Osteoblast (primary cell): ENCODE results near the gene PGBD2. TPM values are rescaled to one million over a fixed set of nuclear protein-coding genes. Genes with fewer than 3 reads are reported as not detected.
A peak's percentile ranks its signal among the peaks of the same experiment; 100 is the strongest.
"Not testable (repeated sequence)": the region's sequence is repeated elsewhere in the genome, so short reads cannot be mapped to it uniquely, and the experiment has no call there.

Experiments used
- DNase-seq: peaks from one replicate; pipeline ENCODE4 v3.0.0; 2011; ENCODE audit warnings: low spot score, mixed read lengths; ENCODE audit not compliant: insufficient read length; ENCODE audit errors: missing footprints
- H2AFZ ChIP-seq: 2 replicates; pipeline ENCODE4 v1.6.0; 2011; ENCODE audit warnings: mild to moderate bottlenecking, low read length
- H3K27ac ChIP-seq: 2 replicates; pipeline ENCODE4 v1.5.1; 2011; ENCODE audit warnings: mild to moderate bottlenecking, low read depth, low read length, moderate library complexity
- H3K27me3 ChIP-seq: 2 replicates; pipeline ENCODE4 v1.6.0; 2012; ENCODE audit warnings: mild to moderate bottlenecking, control low read depth, inconsistent platforms, low read length, moderate library complexity; ENCODE audit not compliant: insufficient read depth
- H3K36me3 ChIP-seq: 2 replicates; pipeline ENCODE4 v1.5.1; 2011; ENCODE audit warnings: mild to moderate bottlenecking, low read length, control low read depth, moderate library complexity; ENCODE audit not compliant: insufficient read depth
- H3K4me1 ChIP-seq: 2 replicates; pipeline ENCODE4 v1.5.1; 2011; ENCODE audit warnings: mild to moderate bottlenecking, low read length, control low read depth, moderate library complexity; ENCODE audit not compliant: insufficient read depth
- H3K4me2 ChIP-seq: 2 replicates; pipeline ENCODE4 v1.6.0; 2011; ENCODE audit warnings: mild to moderate bottlenecking, low read length; ENCODE audit not compliant: insufficient read depth
- H3K4me3 ChIP-seq: fragments of 200-600 bp; sonication (generic); 3 replicates; pipeline ENCODE4 v1.5.1; 2012; ENCODE audit warnings: mild to moderate bottlenecking, low read length, inconsistent platforms; ENCODE audit not compliant: insufficient read depth
- H3K79me2 ChIP-seq: 2 replicates; pipeline ENCODE4 v1.6.0; 2012; ENCODE audit warnings: mild to moderate bottlenecking, low read length, control low read depth, inconsistent platforms; ENCODE audit not compliant: insufficient read depth
- H3K9me3 ChIP-seq: 2 replicates; pipeline ENCODE4 v1.5.1; 2011; ENCODE audit warnings: low read depth, low read length, control low read depth
- H4K20me1 ChIP-seq: 2 replicates; pipeline ENCODE4 v1.6.0; 2012; ENCODE audit warnings: mild to moderate bottlenecking, low read length, control low read depth; ENCODE audit not compliant: insufficient read depth
- total RNA-seq: library from RNA; depleted of rRNA; stranded (reverse); fragments of >200 nt; gene quantifications from 2 replicates; pipeline ENCODE4 v1.2.3, GENCODE V29; 2012
- TF ChIP-seq, protein P1 (sequence below): IDR thresholded peaks from 2 replicates; pipeline ENCODE4 v1.5.1; 2011; ENCODE audit warnings: mild to moderate bottlenecking, low read depth, low read length, moderate library complexity; ENCODE audit errors: extremely low read depth

PGBD2 gene
- total RNA-seq, 1 donor = 4.3 TPM

DNA sequence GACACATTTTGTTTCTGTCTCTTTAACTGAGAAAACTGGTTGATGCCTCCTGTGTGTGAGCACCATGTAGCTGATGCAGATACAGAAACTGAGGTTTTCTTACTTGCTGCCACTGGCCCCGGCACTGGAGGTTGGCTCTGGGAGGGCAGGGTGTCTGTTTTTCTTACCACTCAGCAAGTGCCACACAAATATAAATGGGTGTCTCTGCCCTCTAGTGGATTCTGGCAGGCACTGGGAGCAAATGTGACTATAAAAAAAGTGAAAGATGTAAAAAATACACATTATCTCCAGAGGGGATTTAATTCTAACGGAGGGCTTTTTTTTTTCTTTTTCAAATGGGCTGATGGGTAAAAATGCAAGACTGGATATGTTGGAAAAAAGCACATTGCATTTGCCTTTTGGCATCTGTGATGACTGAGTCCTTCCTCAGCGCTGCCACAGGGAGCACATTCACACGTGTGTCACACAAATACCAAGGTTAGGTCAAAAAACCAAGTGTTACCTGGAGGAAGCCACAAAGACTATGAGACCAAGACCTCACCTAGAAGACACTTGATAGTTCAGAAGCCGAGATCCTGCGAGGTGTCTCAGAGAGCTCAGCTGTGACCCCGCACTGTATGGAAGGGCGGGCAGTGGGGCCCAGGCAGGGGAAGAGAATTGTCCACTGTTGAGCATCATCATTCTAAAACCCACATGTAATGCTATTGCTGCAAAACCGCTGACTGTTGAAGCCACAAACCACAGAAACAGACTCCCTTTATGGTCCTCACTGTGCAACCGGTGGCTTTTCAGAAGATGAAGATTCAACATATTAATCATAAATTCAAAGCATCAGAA, 18.9 kb downstream of the PGBD2 start:
- Histone ChIP-seq H4K20me1 (no peaks in the 10 kb centered on the region), H3K4me1 (peaks cover 27% of the 10 kb centered on the region), H3K9me3 (no peaks in the 10 kb centered on the region), H2AFZ (peak overlapping the region; percentile 56), H3K36me3 (no peaks in the 10 kb centered on the region), H3K4me2 (peak overlapping the region; percentile 59), H3K79me2 (no peaks in the 10 kb centered on the region), H3K4me3 (peak overlapping the region; percentile 43), H3K27ac (peak overlapping the region; percentile 52), H3K27me3 (no peaks in the 10 kb centered on the region)
- TF ChIP-seq, protein P1, sequence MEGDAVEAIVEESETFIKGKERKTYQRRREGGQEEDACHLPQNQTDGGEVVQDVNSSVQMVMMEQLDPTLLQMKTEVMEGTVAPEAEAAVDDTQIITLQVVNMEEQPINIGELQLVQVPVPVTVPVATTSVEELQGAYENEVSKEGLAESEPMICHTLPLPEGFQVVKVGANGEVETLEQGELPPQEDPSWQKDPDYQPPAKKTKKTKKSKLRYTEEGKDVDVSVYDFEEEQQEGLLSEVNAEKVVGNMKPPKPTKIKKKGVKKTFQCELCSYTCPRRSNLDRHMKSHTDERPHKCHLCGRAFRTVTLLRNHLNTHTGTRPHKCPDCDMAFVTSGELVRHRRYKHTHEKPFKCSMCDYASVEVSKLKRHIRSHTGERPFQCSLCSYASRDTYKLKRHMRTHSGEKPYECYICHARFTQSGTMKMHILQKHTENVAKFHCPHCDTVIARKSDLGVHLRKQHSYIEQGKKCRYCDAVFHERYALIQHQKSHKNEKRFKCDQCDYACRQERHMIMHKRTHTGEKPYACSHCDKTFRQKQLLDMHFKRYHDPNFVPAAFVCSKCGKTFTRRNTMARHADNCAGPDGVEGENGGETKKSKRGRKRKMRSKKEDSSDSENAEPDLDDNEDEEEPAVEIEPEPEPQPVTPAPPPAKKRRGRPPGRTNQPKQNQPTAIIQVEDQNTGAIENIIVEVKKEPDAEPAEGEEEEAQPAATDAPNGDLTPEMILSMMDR = peak; percentile 74
- no peak for DNase-seq

DNA sequence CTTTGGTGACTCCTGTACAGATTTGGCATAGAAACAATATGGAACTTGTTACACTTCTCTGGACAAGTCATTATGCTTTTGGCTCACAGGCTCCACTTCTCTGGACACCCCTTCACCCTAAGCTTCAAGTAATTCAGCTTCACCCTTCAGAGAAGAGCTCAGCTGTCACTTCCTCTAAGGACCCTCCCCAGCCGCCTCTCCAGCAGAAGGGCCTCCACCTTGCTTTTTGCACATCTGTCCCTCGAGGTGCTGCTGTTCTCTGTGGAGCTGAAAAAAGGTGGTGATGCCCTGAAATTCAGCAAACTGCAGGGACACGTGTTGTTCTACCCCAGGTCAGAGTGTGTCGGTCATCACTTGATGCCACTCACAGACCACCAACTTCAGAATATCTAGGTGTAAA, 19.8 kb downstream of the PGBD2 start:
- DNase-seq, H2AFZ ChIP-seq, H3K9me3 ChIP-seq, H3K27me3 ChIP-seq, H4K20me1 ChIP-seq, H3K36me3 ChIP-seq, H3K79me2 ChIP-seq, H3K4me2 ChIP-seq, H3K4me3 ChIP-seq: not testable (repeated sequence)
- Histone ChIP-seq H3K4me1 (peaks cover 27% of the 10 kb centered on the region), H3K27ac (peak overlapping the region; percentile 44)

DNA sequence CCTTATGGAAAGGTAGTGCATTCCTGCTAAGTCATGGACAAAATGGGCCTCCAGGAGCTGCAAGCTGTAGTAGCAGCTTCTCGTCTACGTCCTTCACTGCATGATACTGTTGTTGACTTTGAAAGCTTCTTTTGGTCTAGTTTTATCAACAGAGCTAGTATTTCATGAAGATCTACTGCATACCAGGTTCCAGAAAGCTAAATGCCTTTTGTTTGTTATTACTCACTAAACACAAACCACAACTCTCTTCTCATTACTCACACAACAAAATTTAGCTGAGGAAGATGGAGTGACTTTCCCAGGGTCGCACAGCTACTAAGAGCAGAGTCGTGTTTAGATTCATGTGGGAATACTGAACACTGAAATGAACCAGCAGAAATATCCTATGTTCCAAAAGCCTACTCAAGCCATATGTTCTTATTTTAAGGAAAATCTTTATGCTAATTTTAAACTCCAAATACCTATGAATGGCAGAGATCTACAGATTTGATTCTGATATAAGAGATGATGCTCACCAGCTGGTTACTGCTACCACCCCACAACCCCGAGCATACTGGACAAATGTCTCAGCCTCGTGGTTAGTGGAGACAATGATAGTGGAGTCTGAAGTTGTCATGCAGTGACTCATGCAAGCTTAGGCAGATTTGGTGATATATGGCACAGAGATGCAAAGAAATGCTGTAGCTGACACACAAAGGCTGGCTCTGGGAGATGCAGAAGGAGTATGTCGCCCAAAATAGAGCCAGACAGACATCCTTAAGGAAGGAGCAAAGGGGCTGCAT, 20.6 kb downstream of the PGBD2 start:
- Histone ChIP-seq H3K4me1 (peaks cover 27% of the 10 kb centered on the region), H3K4me2 (peak overlapping the region; percentile 6), H3K4me3 (no peak overlapping the region), H2AFZ (no peak overlapping the region), H3K27ac (peak overlapping the region; percentile 36), H4K20me1 (no peaks in the 10 kb centered on the region), H3K36me3 (no peaks in the 10 kb centered on the region), H3K79me2 (no peaks in the 10 kb centered on the region), H3K27me3 (no peaks in the 10 kb centered on the region), H3K9me3 (no peaks in the 10 kb centered on the region)
- TF ChIP-seq, protein P1 = no peak
- no peak for DNase-seq

DNA sequence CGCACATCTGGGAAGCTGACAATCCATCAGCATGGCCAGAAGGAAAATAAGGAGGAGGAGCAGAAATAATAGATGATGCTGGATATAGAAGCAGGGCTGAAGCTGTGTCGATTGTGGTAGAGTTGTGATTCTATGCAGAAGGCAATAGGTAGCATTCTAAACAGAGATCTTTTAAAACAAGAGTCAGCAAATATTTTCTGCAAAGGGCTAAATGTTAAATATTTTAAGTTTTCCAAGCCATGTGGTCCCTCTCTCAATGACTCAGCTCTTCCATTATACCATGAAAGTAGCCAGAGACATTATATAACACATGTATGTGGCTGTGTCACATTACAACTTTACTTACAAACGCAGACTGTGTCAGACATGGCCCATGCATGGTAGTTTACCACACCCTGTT, 21.2 kb downstream of the PGBD2 start:
- H3K4me2 ChIP-seq = peak overlapping the region; percentile 6
- not testable (repeated sequence) for H3K4me3 ChIP-seq, H2AFZ ChIP-seq, H3K79me2 ChIP-seq, H3K9me3 ChIP-seq, H3K36me3 ChIP-seq, H4K20me1 ChIP-seq, H3K27ac ChIP-seq, DNase-seq, H3K27me3 ChIP-seq
- H3K4me1 ChIP-seq = peaks cover 27% of the 10 kb centered on the region

DNA sequence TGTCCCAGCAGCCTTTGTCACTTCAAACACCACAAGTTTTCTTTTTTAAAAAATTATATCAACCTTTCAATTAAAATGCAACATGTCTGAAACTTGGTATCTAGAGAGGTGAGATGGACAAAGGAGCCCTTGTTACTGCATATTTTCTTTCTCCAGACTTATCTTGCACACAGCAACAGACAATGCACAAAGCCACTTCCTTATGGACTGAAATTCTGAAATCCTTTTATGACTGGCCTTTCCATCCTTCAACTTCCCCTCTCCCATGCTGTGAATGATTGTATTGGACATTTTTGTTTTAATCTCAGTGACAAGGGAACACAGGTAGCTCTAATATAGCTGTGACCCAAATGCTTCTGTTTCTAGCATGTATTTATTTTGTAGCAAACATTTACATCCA, 22.1 kb downstream of the PGBD2 start:
- H2AFZ ChIP-seq, H3K36me3 ChIP-seq, H3K27ac ChIP-seq: not testable (repeated sequence)

DNA sequence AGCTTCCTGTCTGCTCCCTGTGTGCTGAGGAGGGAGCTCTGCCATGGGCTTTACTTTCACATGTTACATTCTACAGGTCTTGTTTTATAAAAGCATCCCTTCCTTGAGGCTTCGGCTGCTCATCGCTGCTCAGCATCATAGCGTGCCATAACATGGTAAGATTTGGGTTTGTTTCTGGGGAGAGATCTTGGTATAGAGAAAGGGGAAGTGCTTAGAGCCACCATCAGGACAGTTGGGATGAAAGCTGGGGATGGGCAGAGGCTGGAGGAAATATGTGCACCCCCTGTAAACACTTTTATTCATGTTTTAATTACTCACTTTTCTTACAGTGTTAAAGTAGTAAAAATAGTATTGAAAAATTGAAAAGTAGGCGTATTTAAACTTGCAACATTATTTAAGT, 24.0 kb downstream of the PGBD2 start:
- H3K4me2 ChIP-seq, H3K9me3 ChIP-seq, H3K79me2 ChIP-seq, H4K20me1 ChIP-seq, H2AFZ ChIP-seq, H3K36me3 ChIP-seq, H3K27ac ChIP-seq, H3K27me3 ChIP-seq, DNase-seq, H3K4me3 ChIP-seq: not testable (repeated sequence)
- H3K4me1 ChIP-seq = peaks cover 21% of the 10 kb centered on the region

More for the DNA sequence above, 22.1 kb downstream of the PGBD2 start:
- not testable (repeated sequence) for H4K20me1 ChIP-seq, H3K9me3 ChIP-seq, H3K79me2 ChIP-seq, H3K4me2 ChIP-seq, H3K4me3 ChIP-seq, DNase-seq, H3K27me3 ChIP-seq
- peaks cover 27% of the 10 kb centered on the region for H3K4me1 ChIP-seq

DNA sequence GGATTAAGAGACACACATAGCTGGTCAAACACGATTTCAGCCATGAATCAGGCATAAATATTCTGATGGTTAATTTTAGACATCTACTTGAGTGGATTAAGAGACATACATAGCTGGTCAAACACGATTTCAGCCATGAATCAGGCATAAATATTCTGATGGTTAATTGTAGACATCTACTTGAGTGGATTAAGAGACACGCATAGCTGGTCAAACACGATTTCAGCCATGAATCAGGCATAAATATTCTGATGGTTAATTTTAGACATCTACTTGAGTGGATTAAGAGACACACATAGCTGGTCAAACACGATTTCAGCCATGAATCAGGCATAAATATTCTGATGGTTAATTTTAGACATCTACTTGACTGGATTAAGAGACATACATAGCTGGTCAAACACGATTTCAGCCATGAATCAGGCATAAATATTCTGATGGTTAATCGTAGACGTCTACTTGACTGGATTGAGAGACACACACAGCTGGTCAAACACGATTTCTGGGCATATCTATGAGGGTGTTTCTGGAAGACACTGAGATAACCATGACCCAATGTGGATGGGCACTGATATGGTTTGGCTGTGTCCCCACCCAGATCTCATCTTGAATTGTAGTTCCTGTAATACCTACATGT, 32.3 kb downstream of the PGBD2 start:
- not testable (repeated sequence) for H2AFZ ChIP-seq, H3K9me3 ChIP-seq, H3K27me3 ChIP-seq, H3K4me2 ChIP-seq, DNase-seq, H3K4me3 ChIP-seq, H3K79me2 ChIP-seq, H3K4me1 ChIP-seq, H3K27ac ChIP-seq, H4K20me1 ChIP-seq, H3K36me3 ChIP-seq
